H1 (cell line): ENCODE data around the gene LEMD2. TPM values are rescaled to one million over a fixed set of nuclear protein-coding genes. Genes with fewer than 3 reads are reported as not detected.

Experiments
- E2F6 ChIP-seq: IDR thresholded peaks from 2 replicates; pipeline ENCODE4 v1.6.1; 2012; ENCODE audit warnings: inconsistent platforms
- EGR1 ChIP-seq: IDR thresholded peaks from 2 replicates; pipeline ENCODE4 v1.6.1; 2011; ENCODE audit warnings: low read depth, low read length, borderline replicate concordance
- GTF2F1 ChIP-seq: IDR thresholded peaks from 2 replicates; pipeline ENCODE4 v1.6.1; 2012; ENCODE audit warnings: low read depth, low read length, improper control_type of control experiment, borderline replicate concordance
- KDM4A ChIP-seq: IDR thresholded peaks from one replicate; pipeline ENCODE4 v1.7.1; 2012; ENCODE audit warnings: low read depth, mild to moderate bottlenecking, moderate library complexity, low read length, inconsistent platforms; ENCODE audit not compliant: severe bottlenecking
- RBBP5 ChIP-seq: IDR thresholded peaks from 2 replicates; pipeline ENCODE4 v1.7.1; 2012; ENCODE audit warnings: low read depth, mild to moderate bottlenecking, inconsistent platforms, low read length, moderate library complexity, borderline replicate concordance
- RNF2 ChIP-seq: fragments of 200-900, 300-1000 bp; sonication (generic); IDR thresholded peaks from 2 replicates; pipeline ENCODE4 v1.7.1; 2016; ENCODE audit warnings: borderline replicate concordance, low read depth, mild to moderate bottlenecking, antibody characterized with exemption, low read length; ENCODE audit not compliant: poor library complexity, severe bottlenecking; ENCODE audit errors: missing control alignments
- polyA plus RNA-seq, 7 experiments: library from polyadenylated mRNA; depleted of rRNA in 3 of 7; stranded (reverse) in 5 of 7; unstranded in 2 of 7; fragments of >200 nt in 5 of 7; fragments of 200-250 nt in 2 of 7; gene quantifications; 1 replicate in 5 of 7; 2 replicates in 1 of 7; 4 replicates in 1 of 7; pipeline versions ENCODE4 v1.2.1 to v1.2.3, GENCODE V29; 2011 to 2013; ENCODE audit warnings: missing spikeins in 2 of 7, mixed read lengths in 2 of 7
- total RNA-seq: library from RNA; stranded (reverse); fragmentation: NEBNext Ultra II Directional; extraction: Animal tissue kit (Norgen Biotek cat#: 25700); gene quantifications from 2 replicates; pipeline ENCODE4 v1.2.1, GENCODE V29; 2021

The LEMD2 gene
- total and polyA plus RNA-seq, 2 of the 8 experiments (the other 6 are each of a cell fraction or from before 2014, with no cell fraction given) = 32.7 to 57.3 TPM

DNA sequence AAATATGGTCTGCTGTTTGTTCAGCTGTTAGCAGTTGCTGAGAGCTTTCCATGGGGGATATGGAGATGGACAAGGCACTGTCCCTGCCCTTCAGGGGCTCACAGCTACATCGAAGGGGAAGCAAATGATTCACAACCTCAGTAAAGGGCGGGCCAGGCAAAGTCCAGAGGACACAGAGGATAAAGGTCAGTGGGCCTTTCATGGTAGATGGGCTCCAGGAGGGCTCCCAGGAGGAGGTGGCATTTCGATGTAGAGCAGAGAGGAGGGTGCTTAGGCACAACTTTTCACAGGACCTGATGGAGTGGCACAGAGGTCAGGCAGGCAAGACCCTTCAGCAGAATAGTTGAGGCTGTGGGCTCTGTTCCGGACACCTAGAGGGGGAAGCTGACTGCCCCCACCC, 30.1 kb upstream of the LEMD2 start (continued):
- no peak for TF ChIP-seq RBBP5
- TF ChIP-seq GTF2F1 = no peak
- no peak for TF ChIP-seq EGR1
- no peak for TF ChIP-seq RNF2
- TF ChIP-seq KDM4A = no peak
- TF ChIP-seq E2F6 = no peak
